Fibroblast of pulmonary artery (primary cell): Measurements from ENCODE around the gene RCN1.

ENCODE experiments used
- DNase-seq: peaks from one replicate; pipeline ENCODE4 v3.0.0-alpha.2; 2010; ENCODE audit warnings: low read depth
- H3K4me3 ChIP-seq: replicated peaks from 2 replicates; pipeline ENCODE4 v1.5.1; 2011; ENCODE audit warnings: low read depth, mild to moderate bottlenecking, control low read depth, low read length, moderate library complexity
- CTCF ChIP-seq: IDR thresholded peaks from 2 replicates; pipeline ENCODE4 v1.5.1; 2011; ENCODE audit warnings: mild to moderate bottlenecking, control low read depth, low read length, inconsistent platforms; ENCODE audit errors: missing control alignments

The RCN1 gene

GRCh38 chr11:32148895-32149294 lies 58.0 kb downstream of the RCN1 start:
- TF ChIP-seq CTCF, result no peak
- peak; percentile 4 for DNase-seq
- H3K4me3 ChIP-seq, result no peak overlapping the region

- no peak for DNase-seq
- no peak for TF ChIP-seq CTCF
- no peak overlapping the region for H3K4me3 ChIP-seq
Observed at GRCh38 chr11:32149748-32150147, 58.9 kb downstream of the RCN1 start.

- TF ChIP-seq CTCF, result no peak
- DNase-seq, result no peak
- H3K4me3 ChIP-seq, result no peak overlapping the region
Observed at GRCh38 chr11:32151027-32151426, 60.2 kb downstream of the RCN1 start.

GRCh38 chr11:32152216-32152615 lies 61.3 kb downstream of the RCN1 start:
- TF ChIP-seq CTCF, result no peak
- no peak overlapping the region for H3K4me3 ChIP-seq
- no peak for DNase-seq

GRCh38 chr11:32152821-32153220 lies 61.9 kb downstream of the RCN1 start:
- H3K4me3 ChIP-seq, result no peak overlapping the region
- DNase-seq, result no peak
- no peak for TF ChIP-seq CTCF

GRCh38 chr11:32153747-32154146 lies 62.9 kb downstream of the RCN1 start:
- TF ChIP-seq CTCF, result no peak
- no peak for DNase-seq
- H3K4me3 ChIP-seq, result no peak overlapping the region

GRCh38 chr11:32154275-32154674 lies 63.4 kb downstream of the RCN1 start:
- TF ChIP-seq CTCF, result peak; percentile 34
- DNase-seq, result peak; percentile 54
- H3K4me3 ChIP-seq, result no peak overlapping the region
